Hepatocyte (in vitro differentiated cells): ENCODE data around the gene CALD1.

Experiments
- CTCF ChIP-seq: fragments of 200-600 bp; sonication (generic); IDR thresholded peaks from 2 replicates; pipeline ENCODE4 v1.5.1; 2016; ENCODE audit warnings: antibody characterized with exemption, mild to moderate bottlenecking; ENCODE audit not compliant: poor library complexity
- EZH2 ChIP-seq: fragments of 200-600 bp; sonication (generic); IDR thresholded peaks from 2 replicates; pipeline ENCODE4 v1.6.1; 2016; ENCODE audit warnings: antibody characterized with exemption, mild to moderate bottlenecking, borderline replicate concordance
- EZH2phosphoT487 ChIP-seq: fragments of 200-600 bp; sonication (generic); IDR thresholded peaks from one replicate; pipeline ENCODE4 v1.6.1; 2018; ENCODE audit warnings: antibody characterized with exemption, mild to moderate bottlenecking, low read depth, moderate library complexity; ENCODE audit not compliant: unreplicated experiment, severe bottlenecking

- no peak for TF ChIP-seq CTCF
- no peak for TF ChIP-seq EZH2
- no peak for TF ChIP-seq EZH2phosphoT487
Observed at GRCh38 chr7:134766779-134767519, 12.5 kb upstream of the CALD1 start.
